GM18870 (cell line): ENCODE measurements around the gene ARID1B.

Experiments used
- ATAC-seq: cut with Tn5 transposase; IDR thresholded peaks from one replicate; pipeline ENCODE4 v1.9.1; 2021; ENCODE audit warnings: moderate library complexity; ENCODE audit not compliant: unreplicated experiment

The ARID1B gene

GRCh38 chr6:157229713-157230112 lies 452.5 kb downstream of the ARID1B start:
- ATAC-seq, result no peak

- ATAC-seq, result no peak
Observed at GRCh38 chr6:157230910-157231309, 453.7 kb downstream of the ARID1B start.

GRCh38 chr6:157232161-157232895 lies 455.1 kb downstream of the ARID1B start:
- ATAC-seq, result no peak

- ATAC-seq, result no peak
Observed at GRCh38 chr6:157233156-157233555, 456.0 kb downstream of the ARID1B start.

GRCh38 chr6:157233686-157234085 lies 456.5 kb downstream of the ARID1B start:
- ATAC-seq, result no peak

GRCh38 chr6:157235600-157236039 lies 458.4 kb downstream of the ARID1B start:
- no peak for ATAC-seq

GRCh38 chr6:157236040-157236725 lies 459.0 kb downstream of the ARID1B start:
- no peak for ATAC-seq

- no peak for ATAC-seq
Observed at GRCh38 chr6:157238346-157238745, 461.2 kb downstream of the ARID1B start.

- ATAC-seq, result no peak
Observed at GRCh38 chr6:157239148-157239547, 462.0 kb downstream of the ARID1B start.

- no peak for ATAC-seq
Observed at GRCh38 chr6:157239671-157240058, 462.5 kb downstream of the ARID1B start.

GRCh38 chr6:157240059-157240959 lies 463.1 kb downstream of the ARID1B start:
- no peak for ATAC-seq

GRCh38 chr6:157240960-157241311 lies 463.8 kb downstream of the ARID1B start:
- ATAC-seq, result no peak

GRCh38 chr6:157242791-157243190 lies 465.6 kb downstream of the ARID1B start:
- no peak for ATAC-seq

GRCh38 chr6:157244175-157244574 lies 467.0 kb downstream of the ARID1B start:
- no peak for ATAC-seq

GRCh38 chr6:157244780-157245179 lies 467.6 kb downstream of the ARID1B start:
- ATAC-seq, result no peak

GRCh38 chr6:157245436-157245835 lies 468.3 kb downstream of the ARID1B start:
- no peak for ATAC-seq

GRCh38 chr6:157246048-157246630 lies 469.0 kb downstream of the ARID1B start:
- no peak for ATAC-seq

GRCh38 chr6:157246771-157247484 lies 469.8 kb downstream of the ARID1B start:
- no peak for ATAC-seq

- ATAC-seq, result no peak
Observed at GRCh38 chr6:157248264-157248663, 471.1 kb downstream of the ARID1B start.

- no peak for ATAC-seq
Observed at GRCh38 chr6:157249826-157250225, 472.6 kb downstream of the ARID1B start.
